ENCODE data around the gene PTPN23. TPM values are rescaled to one million over a fixed set of nuclear protein-coding genes. Genes with fewer than 3 reads are reported as not detected.

PTPN23 gene
- total RNA-seq, 2 experiments from 2014 or later: 30.1 to 34.5 TPM

Other genes starting within 250 kb of the PTPN23 start
- 10 to 100 TPM; 28.6 to 28.9 TPM for gene SETD2, start 216.9 kb upstream of the PTPN23 start, total RNA-seq
- gene KIF9, start 98.2 kb upstream of the PTPN23 start, total RNA-seq: 1 to 10 TPM; 5.9 to 6.8 TPM
- gene KLHL18, start 98.1 kb upstream of the PTPN23 start, total RNA-seq: 10 to 100 TPM; 46.7 to 50.0 TPM
- 10 to 100 TPM; 72.5 to 72.7 TPM for gene SCAP, start 94.9 kb downstream of the PTPN23 start, total RNA-seq
- gene ELP6, start 132.7 kb downstream of the PTPN23 start, total RNA-seq: 10 to 100 TPM; 49.7 to 50.4 TPM
- gene CSPG5, start 197.8 kb downstream of the PTPN23 start, total RNA-seq: under 1 TPM; 0.52 to 0.74 TPM

Measured in activated CD8-positive, alpha-beta memory T cell treated with anti-CD3 and anti-CD28 coated beads for 36 hours (primary cell).